ENCODE data around the gene LLGL2.

- TF ChIP-seq POLR2A (IDR thresholded peaks at IDR 0.05) (no peak), CTCF (IDR thresholded peaks at IDR 0.05) (no peak)
These were observed 21.6 kb downstream of the LLGL2 start for GRCh38 chr17:75547091-75547490.
